Liver (tissue), 9 donors: Measurements from ENCODE around the gene MAPK11. TPM values are rescaled to one million over a fixed set of nuclear protein-coding genes. Genes with fewer than 3 reads are reported as not detected.

Experiments
- DNase-seq: peaks from one replicate; pipeline ENCODE4 v3.0.0-alpha.2; 2017; ENCODE audit warnings: low spot score
- H3K27ac ChIP-seq, 2 donors: one replicate each; pipeline ENCODE4 v1.7.0; 2013; ENCODE audit warnings: inconsistent platforms in 2 of 2, low read length in 2 of 2, control low read depth in 1 of 2, low read depth in 1 of 2, mild to moderate bottlenecking in 1 of 2
- H3K27me3 ChIP-seq, 4 donors: one replicate each; pipeline versions ENCODE4 v1.6.1 to v1.7.0; 2013; ENCODE audit warnings: low read length in 3 of 4, inconsistent platforms in 1 of 4, mild to moderate bottlenecking in 1 of 4, moderate library complexity in 1 of 4; ENCODE audit not compliant: control insufficient read depth in 4 of 4, insufficient read depth in 4 of 4
- H3K36me3 ChIP-seq, 4 donors: one replicate each; pipeline versions ENCODE4 v1.6.1 to v1.7.0; 2013; ENCODE audit warnings: low read length in 3 of 4, mild to moderate bottlenecking in 3 of 4, low read depth in 1 of 4, moderate library complexity in 1 of 4; ENCODE audit not compliant: control insufficient read depth in 4 of 4, insufficient read depth in 3 of 4
- H3K4me1 ChIP-seq, 4 donors: one replicate each; pipeline versions ENCODE4 v1.6.1 to v1.7.0; 2013; ENCODE audit warnings: low read length in 3 of 4, mild to moderate bottlenecking in 3 of 4, moderate library complexity in 1 of 4; ENCODE audit not compliant: control insufficient read depth in 4 of 4, insufficient read depth in 4 of 4
- H3K4me3 ChIP-seq, 3 donors: one replicate each; pipeline versions ENCODE4 v1.6.1 to v1.7.0; 2013; ENCODE audit warnings: low read length in 3 of 3, control low read depth in 1 of 3, low read depth in 1 of 3, mild to moderate bottlenecking in 1 of 3
- H3K9ac ChIP-seq, 2 donors: one replicate each; pipeline ENCODE4 v1.7.0; 2013; ENCODE audit warnings: low read length in 2 of 2, mild to moderate bottlenecking in 2 of 2, moderate library complexity in 2 of 2, control low read depth in 1 of 2, low read depth in 1 of 2
- H3K9me3 ChIP-seq, 4 donors: one replicate each; pipeline versions ENCODE4 v1.6.1 to v1.7.0; 2013; ENCODE audit warnings: low read length in 3 of 4; ENCODE audit not compliant: control insufficient read depth in 4 of 4
- ATF3 ChIP-seq: IDR thresholded peaks from 2 replicates; pipeline ENCODE4 v1.6.1; 2016; ENCODE audit warnings: antibody characterized with exemption
- CTCF ChIP-seq: fragments of 150-350 bp; IDR thresholded peaks from 2 replicates; pipeline ENCODE4 v1.5.1; 2017; ENCODE audit warnings: improper control_type of control experiment, low read depth, low read length; ENCODE audit not compliant: missing input control
- FOXA1 ChIP-seq: IDR thresholded peaks from 2 replicates; pipeline ENCODE4 v1.6.1; 2016; ENCODE audit warnings: antibody characterized with exemption
- GABPA ChIP-seq, 2 donors: IDR thresholded peaks in 1 of 2; conservative IDR thresholded peaks in 1 of 2; 2 replicates each; pipeline ENCODE4 v1.6.1; 2016; ENCODE audit warnings: antibody characterized with exemption in 2 of 2, mild to moderate bottlenecking in 1 of 2, moderate library complexity in 1 of 2
- HNF4A ChIP-seq, 2 donors: conservative IDR thresholded peaks; 2 replicates each; pipeline ENCODE4 v1.6.1; 2016; ENCODE audit warnings: antibody characterized with exemption in 2 of 2, mild to moderate bottlenecking in 2 of 2
- HNF4G ChIP-seq: IDR thresholded peaks from 2 replicates; pipeline ENCODE4 v1.6.1; 2016; ENCODE audit warnings: antibody characterized with exemption
- JUND ChIP-seq, 2 donors: IDR thresholded peaks; 2 replicates each; pipeline ENCODE4 v1.6.1; 2016; ENCODE audit warnings: antibody characterized with exemption in 2 of 2
- MAX ChIP-seq: IDR thresholded peaks from 2 replicates; pipeline ENCODE4 v1.6.1; 2016; ENCODE audit warnings: antibody characterized with exemption
- RAD21 ChIP-seq, 2 donors: IDR thresholded peaks; 2 replicates each; pipeline ENCODE4 v1.6.1; 2016; ENCODE audit warnings: antibody characterized with exemption in 2 of 2, mild to moderate bottlenecking in 2 of 2
- REST ChIP-seq: IDR thresholded peaks from 2 replicates; pipeline ENCODE4 v1.6.1; 2016; ENCODE audit warnings: antibody characterized with exemption, mild to moderate bottlenecking
- RXRA ChIP-seq, 2 donors: IDR thresholded peaks; 2 replicates each; pipeline ENCODE4 v1.6.1; 2017 to 2018; ENCODE audit warnings: antibody characterized with exemption in 2 of 2, mild to moderate bottlenecking in 1 of 2
- SP1 ChIP-seq: IDR thresholded peaks from 2 replicates; pipeline ENCODE4 v1.6.1; 2018; ENCODE audit warnings: antibody characterized with exemption, mild to moderate bottlenecking
- TAF1 ChIP-seq: conservative IDR thresholded peaks from 2 replicates; pipeline ENCODE4 v1.6.1; 2016; ENCODE audit warnings: antibody characterized with exemption, mild to moderate bottlenecking
- YY1 ChIP-seq: IDR thresholded peaks from 2 replicates; pipeline ENCODE4 v1.6.1; 2016; ENCODE audit warnings: antibody characterized with exemption, mild to moderate bottlenecking
- ZBTB33 ChIP-seq: IDR thresholded peaks from 2 replicates; pipeline ENCODE4 v1.6.1; 2016; ENCODE audit warnings: antibody characterized with exemption
- WGBS: extraction: QIAGEN DNeasy Blood & Tissue Kit; methylation state at CpG from one replicate; pipeline ENCODE4 v1.1.7; 2013; 5-methylcytosine and 5-hydroxymethylcytosine counted together
- polyA plus RNA-seq, 2 donors: library from polyadenylated mRNA; stranded (reverse) in 1 of 2; unstranded in 1 of 2; fragments of 200-250 nt in 1 of 2; fragments of >200 nt in 1 of 2; fragmentation: Nextera tagmentation in 1 of 2; extraction: Ambion mirVana in 1 of 2; gene quantifications; one replicate each; pipeline versions ENCODE4 v1.2.1 to v1.2.3, GENCODE V29; 2013 to 2015
- total RNA-seq, 2 donors: library from RNA; depleted of rRNA; stranded (reverse); fragments of >200 nt; gene quantifications; one replicate each; pipeline ENCODE4 v1.2.3, GENCODE V29; 2014
- donor health status: healthy.
- donor health status: healthy.
- donor health status: healthy.
- donor health status: healthy.
- donor health status: healthy.

The MAPK11 gene
- total and polyA plus RNA-seq, 4 donors, result 0.65 to 2.0 (median 1.0) TPM

GRCh38 chr22:50262973-50263617 is 7.1 kb downstream of the MAPK11 start:
- 58% methylated on average over 9 of the region's 9 CpGs for WGBS

GRCh38 chr22:50262460-50262911 is 7.7 kb downstream of the MAPK11 start:
- H3K4me1 ChIP-seq, result peaks cover 15 to 35% (median 29%) of the 10 kb centered on the region in 4 donors
- no peak overlapping the region for H3K9ac ChIP-seq
- no peaks in the 10 kb centered on the region for H3K27me3 ChIP-seq

More at GRCh38 chr22:50262973-50263617, 7.1 kb downstream of the MAPK11 start:
- TF ChIP-seq TAF1 (no peak), ZBTB33 (no peak)
- Histone ChIP-seq H3K9ac (no peak overlapping the region), H3K27me3 (no peaks in the 10 kb centered on the region), H3K4me1 (peaks cover 14 to 35% (median 29%) of the 10 kb centered on the region in 4 donors), H3K9me3 (no peaks in the 10 kb centered on the region), H3K4me3 (no peak overlapping the region), H3K36me3 (no peaks in the 10 kb centered on the region), H3K27ac (no peak overlapping the region)
- no peak for DNase-seq

More at GRCh38 chr22:50262460-50262911, 7.7 kb downstream of the MAPK11 start:
- H3K9me3 ChIP-seq, result no peaks in the 10 kb centered on the region
- TF ChIP-seq MAX (no peak), HNF4G (no peak), YY1 (no peak), SP1 (no peak), JUND (IDR thresholded peaks at IDR 0.05) (no peak), CTCF (no peak), GABPA (IDR thresholded peaks at IDR 0.05 in 1 of 2, conservative IDR thresholded peaks at IDR 0.05 in 1 of 2) (no peak), REST (no peak), RXRA (IDR thresholded peaks at IDR 0.05) (no peak), ZBTB33 (no peak), FOXA1 (no peak), HNF4A (conservative IDR thresholded peaks at IDR 0.05) (no peak), RAD21 (IDR thresholded peaks at IDR 0.05) (no peak), ATF3 (no peak), TAF1 (no peak)
- no peaks in the 10 kb centered on the region for H3K36me3 ChIP-seq
- 73% methylated on average over 7 of the region's 7 CpGs for WGBS
- H3K4me3 ChIP-seq, result no peak overlapping the region
- no peak overlapping the region for H3K27ac ChIP-seq
- DNase-seq, result no peak
